GM21515 (cell line): ENCODE results near the gene CALCOCO2.
"Not testable (repeated sequence)": the region's sequence is repeated elsewhere in the genome, so short reads cannot be mapped to it uniquely, and the experiment has no call there.

ENCODE experiments used
- ATAC-seq: cut with Tn5 transposase; IDR thresholded peaks from one replicate; pipeline ENCODE4 v1.9.1; 2021; ENCODE audit not compliant: unreplicated experiment

CALCOCO2 gene

GRCh38 chr17:48830840-48831548, at the start of gene CALCOCO2:
CALCOCO2 (plus strand) TSS chr17:48831035; CDS start chr17:48841708, 10,673 bp downstream.
- peak; percentile 87 for ATAC-seq

- no peak for ATAC-seq
Measured at GRCh38 chr17:48787828-48788227, 43.0 kb upstream of the CALCOCO2 start.

GRCh38 chr17:48790607-48791127, 40.2 kb upstream of the CALCOCO2 start:
- ATAC-seq = no peak

- ATAC-seq = no peak
Measured at GRCh38 chr17:48791128-48792032, 39.5 kb upstream of the CALCOCO2 start.

- no peak for ATAC-seq
Measured at GRCh38 chr17:48792033-48792798, 38.6 kb upstream of the CALCOCO2 start.

GRCh38 chr17:48795444-48796162, 35.2 kb upstream of the CALCOCO2 start:
- ATAC-seq = no peak

GRCh38 chr17:48796163-48796522, 34.7 kb upstream of the CALCOCO2 start:
- ATAC-seq = not testable (repeated sequence)

- no peak for ATAC-seq
Measured at GRCh38 chr17:48799069-48799723, 31.6 kb upstream of the CALCOCO2 start.

- no peak for ATAC-seq
Measured at GRCh38 chr17:48800626-48801217, 30.1 kb upstream of the CALCOCO2 start.

GRCh38 chr17:48804936-48805411, 25.9 kb upstream of the CALCOCO2 start:
- no peak for ATAC-seq

- ATAC-seq = no peak
Measured at GRCh38 chr17:48809182-48809581, 21.7 kb upstream of the CALCOCO2 start.

GRCh38 chr17:48812001-48812400, 18.8 kb upstream of the CALCOCO2 start:
- ATAC-seq = no peak

- ATAC-seq = no peak
Measured at GRCh38 chr17:48814504-48814903, 16.3 kb upstream of the CALCOCO2 start.

GRCh38 chr17:48815311-48815710, 15.5 kb upstream of the CALCOCO2 start:
- no peak for ATAC-seq

GRCh38 chr17:48816438-48816773, 14.4 kb upstream of the CALCOCO2 start:
- ATAC-seq = no peak

GRCh38 chr17:48816774-48817590, 13.9 kb upstream of the CALCOCO2 start, which contains the start of gene TTLL6:
TTLL6 (minus strand) TSS chr17:48817229; CDS start chr17:48817072, 157 bp downstream.
- ATAC-seq = no peak

- no peak for ATAC-seq
Measured at GRCh38 chr17:48818361-48818841, 12.4 kb upstream of the CALCOCO2 start.

- ATAC-seq = no peak
Measured at GRCh38 chr17:48819466-48819865, 11.4 kb upstream of the CALCOCO2 start.
